HK-2 (cell line): Measurements from ENCODE around the gene CASD1.

Source experiments
- DNase-seq: peaks from one replicate; pipeline ENCODE4 v3.0.0-alpha.2; 2018; ENCODE audit not compliant: unreplicated experiment

The CASD1 gene

GRCh38 chr7:94579470-94579869, 69.9 kb downstream of the CASD1 start:
- DNase-seq, result no peak

- DNase-seq, result no peak
These were observed 71.0 kb downstream of the CASD1 start for GRCh38 chr7:94580601-94581000.

- DNase-seq, result no peak
These were observed 74.5 kb downstream of the CASD1 start for GRCh38 chr7:94584113-94584512.

- DNase-seq, result no peak
These were observed 78.5 kb downstream of the CASD1 start for GRCh38 chr7:94588075-94588474.

GRCh38 chr7:94590526-94591162, 81.0 kb downstream of the CASD1 start:
- DNase-seq, result no peak

- DNase-seq, result no peak
These were observed 81.6 kb downstream of the CASD1 start for GRCh38 chr7:94591176-94591575.

- DNase-seq, result no peak
These were observed 85.3 kb downstream of the CASD1 start for GRCh38 chr7:94594882-94595281.

- no peak for DNase-seq
These were observed 86.1 kb downstream of the CASD1 start for GRCh38 chr7:94595717-94596116.

GRCh38 chr7:94600267-94600666, 90.7 kb downstream of the CASD1 start:
- DNase-seq, result no peak

- no peak for DNase-seq
These were observed 92.6 kb downstream of the CASD1 start for GRCh38 chr7:94602181-94602580.

- DNase-seq, result no peak
These were observed 95.4 kb downstream of the CASD1 start for GRCh38 chr7:94605031-94605430.
